Prostate gland (tissue), 2 donors: ENCODE results near the gene PRMT9.

Experiments
- POLR2A ChIP-seq: fragments of 450-650 bp; IDR thresholded peaks from one replicate; pipeline ENCODE4 v1.6.1; 2016; ENCODE audit warnings: antibody characterized with exemption, mild to moderate bottlenecking
- TF ChIP-seq, protein P1 (sequence below), 4 experiments: fragments of 200-600 bp in 2 of 4; fragments of 450-650 bp in 2 of 4; sonication (generic) in 2 of 4; IDR thresholded peaks; 1 replicate in 3 of 4; 2 replicates in 1 of 4; pipeline ENCODE4 v1.5.1; 2016 to 2019; ENCODE audit warnings: antibody characterized with exemption in 4 of 4, mild to moderate bottlenecking in 2 of 4, moderate library complexity in 2 of 4

DNA sequence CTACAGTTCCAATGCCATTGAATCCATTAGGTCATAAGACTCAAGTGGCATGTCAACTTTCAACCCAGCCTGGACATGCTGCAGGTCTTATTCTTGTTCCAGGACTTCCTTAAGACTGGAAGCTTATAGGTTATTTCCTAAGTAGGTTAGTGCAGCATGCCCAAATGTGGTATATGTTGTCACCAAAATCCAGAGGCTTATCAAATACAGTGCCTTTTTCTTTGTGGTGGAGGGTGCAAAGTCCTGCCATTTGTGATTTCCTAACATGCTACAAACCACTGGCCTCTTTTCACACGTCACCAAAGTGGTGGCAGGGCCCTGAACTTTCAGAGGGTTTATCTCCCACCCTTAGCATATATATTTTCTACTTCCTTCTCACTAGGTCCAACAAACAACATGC lies 76.5 kb downstream of the PRMT9 start:
- no peak for TF ChIP-seq POLR2A
- TF ChIP-seq, protein P1, sequence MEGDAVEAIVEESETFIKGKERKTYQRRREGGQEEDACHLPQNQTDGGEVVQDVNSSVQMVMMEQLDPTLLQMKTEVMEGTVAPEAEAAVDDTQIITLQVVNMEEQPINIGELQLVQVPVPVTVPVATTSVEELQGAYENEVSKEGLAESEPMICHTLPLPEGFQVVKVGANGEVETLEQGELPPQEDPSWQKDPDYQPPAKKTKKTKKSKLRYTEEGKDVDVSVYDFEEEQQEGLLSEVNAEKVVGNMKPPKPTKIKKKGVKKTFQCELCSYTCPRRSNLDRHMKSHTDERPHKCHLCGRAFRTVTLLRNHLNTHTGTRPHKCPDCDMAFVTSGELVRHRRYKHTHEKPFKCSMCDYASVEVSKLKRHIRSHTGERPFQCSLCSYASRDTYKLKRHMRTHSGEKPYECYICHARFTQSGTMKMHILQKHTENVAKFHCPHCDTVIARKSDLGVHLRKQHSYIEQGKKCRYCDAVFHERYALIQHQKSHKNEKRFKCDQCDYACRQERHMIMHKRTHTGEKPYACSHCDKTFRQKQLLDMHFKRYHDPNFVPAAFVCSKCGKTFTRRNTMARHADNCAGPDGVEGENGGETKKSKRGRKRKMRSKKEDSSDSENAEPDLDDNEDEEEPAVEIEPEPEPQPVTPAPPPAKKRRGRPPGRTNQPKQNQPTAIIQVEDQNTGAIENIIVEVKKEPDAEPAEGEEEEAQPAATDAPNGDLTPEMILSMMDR (IDR thresholded peaks at IDR 0.05), result no peak
